Skin epidermis (tissue), 12 donors: ENCODE measurements around the gene DNAJB2.
"Not testable (repeated sequence)": the region's sequence is repeated elsewhere in the genome, so short reads cannot be mapped to it uniquely, and the experiment has no call there.

Experiments used
- H3K27ac ChIP-seq, 21 experiments: fragments of 200-600 bp; sonication (generic) in 11 of 21; one replicate each; pipeline ENCODE4 v1.5.0; 2020; ENCODE audit warnings: mild to moderate bottlenecking in 3 of 21, inconsistent platforms in 2 of 21, moderate library complexity in 2 of 21
- H3K4me3 ChIP-seq, 7 experiments: fragments of 200-600 bp; sonication (generic) in 2 of 7; one replicate each; pipeline ENCODE4 v1.5.0; 2020; ENCODE audit warnings: inconsistent platforms in 2 of 7, mild to moderate bottlenecking in 2 of 7, moderate library complexity in 1 of 7

Gene DNAJB2

DNA sequence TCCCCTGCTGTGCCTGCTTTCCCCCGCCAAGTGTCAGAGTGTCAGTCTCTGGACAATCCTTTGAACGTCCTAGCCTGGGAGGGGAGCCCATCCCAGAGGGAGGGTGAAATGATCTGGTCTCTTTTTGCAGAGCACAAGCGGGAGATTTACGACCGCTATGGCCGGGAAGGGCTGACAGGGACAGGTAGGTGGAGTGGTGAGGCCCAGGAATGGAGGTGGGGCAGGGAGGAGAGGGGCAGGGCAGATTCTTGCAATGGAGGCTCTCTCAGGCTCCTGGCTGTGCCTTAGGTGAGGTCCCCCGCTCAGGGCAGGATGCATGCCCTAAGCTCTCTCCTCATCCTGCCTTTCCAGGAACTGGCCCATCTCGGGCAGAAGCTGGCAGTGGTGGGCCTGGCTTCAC is 2.4 kb downstream of the DNAJB2 start:
- H3K27ac ChIP-seq: peak overlapping the region in 8 of 21 experiments; percentile 14 to 99 (median 97)
- H3K4me3 ChIP-seq: no peak overlapping the region

DNA sequence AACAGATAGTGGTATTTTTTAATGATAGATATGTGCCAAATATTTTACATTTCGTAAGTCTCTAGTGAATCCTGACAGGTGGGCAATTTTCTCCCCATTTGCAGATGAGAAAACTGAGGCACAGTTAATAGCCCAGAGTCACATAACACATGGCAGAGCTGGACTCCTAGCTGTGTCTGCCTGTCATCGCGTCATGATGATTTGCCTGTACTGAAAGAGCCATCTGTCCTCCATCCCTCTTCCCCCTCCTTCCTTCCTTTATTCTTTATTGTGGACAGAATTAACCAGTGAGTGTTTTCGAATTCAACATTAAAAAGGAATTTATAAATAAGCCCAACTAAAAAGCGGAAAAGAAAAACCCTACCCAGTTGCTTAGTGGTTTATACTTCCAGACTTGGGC is 3.2 kb downstream of the DNAJB2 start:
- H3K4me3 ChIP-seq: no peak overlapping the region
- peak overlapping the region in 7 of 21 experiments; percentile 41 to 98 (median 90) for H3K27ac ChIP-seq

DNA sequence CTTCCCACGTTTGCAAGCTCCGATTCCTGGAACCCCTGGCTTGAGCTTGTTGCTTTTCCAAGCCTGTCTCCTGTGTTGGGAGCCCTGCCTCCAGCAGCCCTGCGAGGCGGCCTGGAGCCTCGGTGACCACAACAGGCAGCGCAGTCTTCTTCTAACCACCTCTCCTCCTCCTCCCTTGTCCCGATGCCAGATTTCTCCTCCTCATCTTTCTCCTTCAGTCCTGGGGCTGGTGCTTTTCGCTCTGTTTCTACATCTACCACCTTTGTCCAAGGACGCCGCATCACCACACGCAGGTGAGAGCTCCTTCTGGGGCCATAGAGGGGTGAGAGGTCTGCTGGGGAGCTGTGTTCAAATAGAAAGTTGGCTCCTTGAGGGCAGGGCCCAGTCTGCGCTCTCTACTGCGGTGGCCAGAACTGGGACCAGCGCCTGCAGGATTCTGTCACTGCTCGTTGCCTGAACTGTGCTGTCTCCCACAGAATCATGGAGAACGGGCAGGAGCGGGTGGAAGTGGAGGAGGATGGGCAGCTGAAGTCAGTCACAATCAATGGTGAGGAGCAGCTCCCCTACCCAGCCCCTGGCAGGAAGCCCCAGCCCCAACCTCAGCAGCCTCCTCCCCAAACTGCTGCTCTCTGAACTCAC is 3.9 kb downstream of the DNAJB2 start:
- peak overlapping the region in 9 of 21 experiments; percentile 4 to 98 (median 52) for H3K27ac ChIP-seq
- H3K4me3 ChIP-seq: no peak overlapping the region

DNA sequence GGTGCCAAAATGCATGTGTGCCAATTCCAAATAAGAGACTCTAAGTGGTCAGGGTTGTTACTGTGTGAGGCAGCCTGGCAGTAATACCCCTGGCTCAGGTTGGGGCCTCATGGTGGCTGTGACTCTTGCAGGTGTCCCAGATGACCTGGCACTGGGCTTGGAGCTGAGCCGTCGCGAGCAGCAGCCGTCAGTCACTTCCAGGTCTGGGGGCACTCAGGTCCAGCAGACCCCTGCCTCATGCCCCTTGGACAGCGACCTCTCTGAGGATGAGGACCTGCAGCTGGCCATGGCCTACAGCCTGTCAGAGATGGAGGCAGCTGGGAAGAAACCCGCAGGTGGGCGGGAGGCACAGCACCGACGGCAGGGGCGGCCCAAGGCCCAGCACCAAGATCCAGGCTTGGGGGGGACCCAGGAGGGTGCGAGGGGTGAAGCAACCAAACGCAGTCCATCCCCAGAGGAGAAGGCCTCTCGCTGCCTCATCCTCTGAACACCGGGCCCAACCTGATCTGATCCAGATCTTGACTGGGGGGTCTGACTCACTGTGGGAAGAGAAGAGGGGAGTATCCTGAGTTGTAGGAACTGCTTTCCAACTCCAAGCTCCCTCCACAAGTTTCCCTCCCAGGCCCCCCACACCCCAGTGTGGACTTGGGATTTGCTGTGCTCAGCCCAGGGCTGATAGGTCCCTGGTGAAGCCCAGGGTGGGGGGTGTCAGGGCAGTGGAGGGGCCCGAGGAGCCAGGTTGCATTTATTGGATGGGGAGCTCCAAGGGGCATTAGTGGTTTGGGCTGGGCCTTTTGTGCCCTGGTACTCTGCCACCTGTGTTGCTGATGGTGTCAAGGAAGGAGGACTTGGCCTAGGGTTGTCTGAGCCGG is 5.6 kb downstream of the DNAJB2 start:
- H3K4me3 ChIP-seq: no peak overlapping the region
- H3K27ac ChIP-seq: peak overlapping the region in 17 of 21 experiments; percentile 6 to 90 (median 76)

DNA sequence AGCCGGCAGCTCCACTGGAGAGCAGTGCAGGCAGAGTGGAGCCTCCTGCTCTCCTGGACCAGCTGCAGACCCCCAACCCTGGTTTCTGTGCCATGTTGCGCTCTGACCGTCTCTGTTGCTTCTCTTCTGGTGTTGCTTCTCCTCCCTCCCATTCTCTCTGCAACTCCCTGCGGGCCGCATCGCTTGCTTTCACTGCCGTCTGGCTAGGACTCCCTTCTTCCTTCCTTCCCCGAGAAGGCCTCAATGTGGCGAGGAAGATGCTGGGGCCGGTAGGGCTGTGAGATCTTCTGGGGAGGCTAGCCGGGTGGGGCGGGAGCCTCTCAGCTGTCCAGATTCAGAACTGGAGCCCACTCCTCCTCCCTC is 6.2 kb downstream of the DNAJB2 start:
- Histone ChIP-seq H3K27ac (peak overlapping the region in 19 of 21 experiments; percentile 29 to 90 (median 75)), H3K4me3 (no peak overlapping the region)

DNA sequence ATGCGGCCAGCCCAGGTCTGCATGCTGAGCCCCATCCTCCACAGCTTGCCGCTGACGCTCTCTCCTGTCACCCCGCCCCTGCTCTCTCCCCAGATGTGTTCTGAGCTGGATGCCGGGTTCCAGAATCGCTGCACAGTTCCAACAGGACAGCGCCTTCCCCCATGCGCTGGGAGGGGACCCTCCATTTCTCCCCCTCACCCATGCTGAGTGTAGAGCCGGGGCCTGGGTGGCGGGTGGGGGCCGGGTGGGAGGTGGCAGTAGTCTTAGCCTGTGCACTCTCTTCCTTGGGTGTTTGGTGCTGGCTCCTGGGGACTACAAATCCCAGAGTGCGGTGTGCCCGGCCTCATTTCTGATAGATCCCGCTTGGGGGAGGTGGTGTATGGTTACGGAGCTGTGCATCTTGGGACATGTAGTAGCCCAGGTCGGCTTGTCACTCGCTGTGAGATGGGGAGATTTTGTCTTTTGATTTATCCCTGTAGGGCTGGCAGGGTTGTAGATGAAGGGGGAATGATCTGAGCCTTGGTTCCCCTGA is 6.8 kb downstream of the DNAJB2 start:
- peak overlapping the region in 19 of 21 experiments; percentile 29 to 90 (median 75) for H3K27ac ChIP-seq
- no peak overlapping the region for H3K4me3 ChIP-seq

DNA sequence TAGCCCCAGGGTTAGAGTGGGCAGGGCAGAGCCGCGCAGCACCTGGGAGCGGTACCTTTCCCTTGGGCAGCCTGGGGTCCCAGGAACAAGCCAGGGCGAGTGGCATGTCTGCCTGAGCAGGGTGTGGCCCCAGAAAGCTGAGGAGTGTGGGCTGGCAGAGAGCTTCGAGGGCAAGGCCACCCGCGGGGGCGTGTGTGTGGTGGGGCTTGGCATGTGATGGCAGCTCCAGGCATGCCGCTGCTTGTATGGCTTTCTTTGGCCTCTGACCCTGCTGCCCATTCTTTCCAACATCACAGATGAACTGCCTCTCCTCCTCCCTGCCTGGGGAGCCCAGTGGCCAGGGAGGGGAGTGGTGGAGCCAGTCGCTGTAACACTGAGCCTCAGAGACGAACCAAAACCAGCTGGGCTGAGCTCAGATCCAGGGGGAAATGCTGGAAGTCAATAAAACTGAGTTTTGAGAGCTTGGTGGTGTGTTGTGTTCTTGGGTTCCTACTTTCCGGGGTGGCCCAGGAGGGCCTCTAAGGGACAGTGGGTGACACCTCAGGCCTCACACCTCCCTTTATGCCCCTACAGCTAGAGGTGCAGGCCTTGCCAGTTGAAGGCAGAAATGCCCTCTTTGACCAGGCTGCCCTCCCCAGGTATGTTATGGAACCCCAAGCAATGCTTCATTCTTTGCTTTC is 7.4 kb downstream of the DNAJB2 start:
- Histone ChIP-seq H3K4me3 (no peak overlapping the region), H3K27ac (peak overlapping the region in 18 of 21 experiments; percentile 21 to 90 (median 76))

DNA sequence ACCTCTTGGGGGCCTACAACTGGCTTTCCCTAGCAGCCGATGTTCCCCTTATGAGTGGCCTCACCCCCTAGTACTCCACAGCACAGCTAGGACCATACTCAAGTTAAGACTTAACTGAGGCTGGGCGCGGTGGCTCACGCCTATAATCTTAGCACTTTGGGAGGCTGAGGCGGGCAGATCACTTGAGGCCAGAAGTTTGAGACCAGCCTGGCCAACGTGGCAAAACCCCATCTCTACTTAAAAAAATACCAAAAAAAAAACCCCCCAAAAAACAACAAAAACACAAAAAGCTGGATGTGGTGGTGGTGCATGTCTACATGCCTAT is 7.9 kb downstream of the DNAJB2 start:
- H3K27ac ChIP-seq: peak overlapping the region in 18 of 21 experiments; percentile 21 to 90 (median 76)
- not testable (repeated sequence) for H3K4me3 ChIP-seq

DNA sequence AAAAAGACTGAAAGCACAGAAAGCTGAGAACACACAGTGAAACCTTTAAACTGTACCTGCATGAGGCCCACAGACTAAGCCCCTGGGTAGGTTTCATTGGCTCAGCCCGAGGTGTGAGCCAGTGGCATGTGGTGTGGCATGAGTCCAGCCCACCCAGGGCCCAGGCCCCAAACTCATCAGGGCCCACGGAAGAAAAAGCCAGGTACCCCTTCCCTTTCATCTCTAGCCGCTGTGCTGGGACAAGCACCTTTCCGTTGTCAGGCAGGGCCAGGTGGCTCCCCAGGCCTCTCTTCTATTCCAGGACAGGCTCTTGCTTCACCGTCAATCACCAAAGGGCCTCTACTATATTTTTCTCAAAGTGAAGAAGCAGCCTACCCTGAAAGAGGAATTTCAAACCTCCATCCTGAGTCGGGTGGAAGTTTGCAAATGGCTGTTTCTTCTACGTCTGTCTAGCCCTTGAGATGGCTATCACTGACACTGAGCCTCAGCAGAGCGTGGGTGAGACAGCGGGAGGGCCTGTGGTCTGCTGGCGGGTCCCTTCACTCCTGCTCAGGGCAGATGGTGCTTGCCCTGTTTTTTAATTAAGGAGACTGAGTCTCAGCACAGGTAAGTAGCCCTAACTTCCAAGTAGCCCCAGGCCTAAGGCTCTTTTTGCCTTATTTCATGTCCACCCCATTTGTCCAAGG is 8.6 kb downstream of the DNAJB2 start:
- no peak overlapping the region for H3K4me3 ChIP-seq
- peak overlapping the region in 17 of 21 experiments; percentile 14 to 90 (median 74) for H3K27ac ChIP-seq

DNA sequence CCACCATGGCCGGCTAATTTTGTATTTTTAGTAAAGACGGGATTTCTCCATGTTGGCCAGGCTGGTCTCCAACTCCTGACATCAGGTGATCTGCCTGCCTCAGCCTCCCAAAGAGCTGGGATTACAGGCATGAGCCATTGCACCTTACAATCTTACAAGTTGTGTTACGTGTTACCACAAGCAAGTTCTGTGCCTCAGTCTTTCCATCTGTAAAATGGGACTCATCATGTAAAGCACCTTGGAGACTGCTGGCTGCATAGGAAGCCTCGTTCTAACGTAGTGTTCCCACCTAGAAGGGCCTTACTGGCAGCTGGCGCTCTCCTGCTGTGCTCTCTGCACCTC is 10.0 kb downstream of the DNAJB2 start:
- Histone ChIP-seq H3K27ac (peak overlapping the region in 17 of 21 experiments; percentile 9 to 90 (median 49)), H3K4me3 (no peak overlapping the region)

DNA sequence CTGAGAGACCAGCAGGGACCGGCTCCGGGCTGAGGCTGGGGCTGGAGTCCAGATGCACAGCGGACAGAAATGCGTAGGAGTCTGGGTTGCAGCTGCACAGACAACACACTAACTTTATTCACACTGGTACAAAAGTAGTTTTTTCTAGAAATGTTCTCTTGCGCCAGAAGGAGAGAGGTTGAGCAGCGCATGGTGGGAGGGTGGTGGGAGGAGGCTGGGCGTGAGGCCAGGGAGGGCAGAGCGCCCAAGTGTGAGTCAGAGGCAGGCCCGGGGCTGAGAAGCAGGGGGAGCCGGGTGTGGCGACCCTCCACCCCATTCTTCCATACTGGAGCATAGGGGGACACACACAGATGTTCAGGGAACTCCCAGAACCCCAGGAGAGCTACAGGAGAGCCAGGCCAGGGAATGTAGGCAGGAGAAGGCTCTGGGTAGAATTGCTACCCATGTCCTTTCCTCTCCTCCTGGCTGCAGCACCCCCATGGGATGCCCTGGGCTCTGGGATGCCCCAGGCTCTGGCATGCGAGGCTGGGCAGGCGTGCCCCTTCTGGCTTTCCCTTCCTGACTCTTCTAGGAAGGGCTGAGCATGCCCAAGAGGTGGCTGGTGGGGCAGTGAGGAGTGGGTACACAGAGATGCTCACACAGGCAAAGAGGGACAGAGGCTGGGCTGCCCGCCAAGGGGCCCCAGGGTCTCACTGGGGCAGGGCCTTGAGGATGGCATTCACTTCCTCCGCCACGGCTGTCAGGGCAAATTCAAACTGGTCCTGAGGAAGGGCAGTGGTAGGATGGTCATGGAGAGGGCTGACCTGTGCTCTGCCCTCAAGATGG is 10.6 kb downstream of the DNAJB2 start:
- Histone ChIP-seq H3K4me3 (no peak overlapping the region), H3K27ac (peak overlapping the region in 20 of 21 experiments; percentile 9 to 90 (median 48))

DNA sequence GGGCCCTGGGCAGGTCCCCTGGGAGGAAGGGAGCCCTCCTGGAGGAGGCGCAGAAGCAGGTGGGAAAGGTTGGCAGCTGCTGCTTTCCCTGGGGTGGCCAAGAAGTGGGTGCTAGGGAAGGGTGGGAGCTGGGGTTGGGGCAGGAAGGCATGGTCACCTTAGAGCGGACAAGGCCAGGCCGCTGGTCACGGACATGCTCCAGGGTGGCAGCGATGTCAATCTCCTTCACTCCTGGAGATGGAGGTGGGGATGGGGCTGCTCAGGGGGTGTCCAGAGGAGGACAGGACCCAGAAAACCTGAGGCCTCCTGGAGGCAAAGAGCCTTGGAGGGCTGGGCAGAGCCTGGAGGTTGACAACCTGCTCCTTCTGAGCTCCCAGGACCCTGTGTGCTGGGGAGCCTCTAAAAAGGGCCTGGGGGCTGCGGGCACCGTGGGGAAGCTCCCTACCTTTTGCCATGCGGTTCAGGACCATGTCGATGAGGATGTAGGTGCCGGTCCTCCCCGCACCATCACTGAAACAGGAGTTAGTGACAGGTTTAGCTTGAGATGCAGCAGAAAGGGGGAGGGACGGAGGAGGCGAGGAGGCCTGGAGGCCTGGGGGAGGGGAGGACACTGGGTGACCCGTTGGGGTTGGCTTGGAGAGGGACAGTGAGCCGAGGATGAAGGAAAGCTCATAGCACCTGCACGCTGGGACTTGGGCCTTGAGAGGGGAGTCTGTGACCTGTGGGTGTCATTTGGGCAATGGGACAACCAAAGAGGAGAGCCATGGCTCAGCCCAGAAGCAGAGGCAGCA is 11.4 kb downstream of the DNAJB2 start:
- no peak overlapping the region for H3K4me3 ChIP-seq
- H3K27ac ChIP-seq: peak overlapping the region in 15 of 21 experiments; percentile 9 to 90 (median 63)

DNA sequence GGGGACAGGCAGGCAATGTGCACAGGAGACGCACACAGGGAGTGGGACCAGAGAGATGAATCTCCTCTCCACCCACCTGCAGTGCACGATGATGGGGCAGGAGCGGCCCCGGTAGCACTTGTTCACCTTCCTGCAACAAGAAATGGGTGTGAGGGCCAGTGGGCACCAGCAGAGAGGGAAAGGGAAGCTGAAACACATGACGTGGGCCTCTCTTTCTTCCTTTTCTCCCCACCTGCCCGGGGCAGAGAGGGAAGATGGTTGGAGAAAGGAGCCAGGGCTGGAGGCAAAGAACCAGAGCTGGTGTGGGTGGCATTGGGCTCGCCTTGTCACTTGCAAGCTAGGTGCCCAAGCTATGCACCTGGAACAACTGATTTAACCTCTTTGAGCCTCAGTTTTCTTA is 12.2 kb downstream of the DNAJB2 start:
- Histone ChIP-seq H3K27ac (peak overlapping the region in 1 of 21 experiments; percentile 5), H3K4me3 (no peak overlapping the region)

DNA sequence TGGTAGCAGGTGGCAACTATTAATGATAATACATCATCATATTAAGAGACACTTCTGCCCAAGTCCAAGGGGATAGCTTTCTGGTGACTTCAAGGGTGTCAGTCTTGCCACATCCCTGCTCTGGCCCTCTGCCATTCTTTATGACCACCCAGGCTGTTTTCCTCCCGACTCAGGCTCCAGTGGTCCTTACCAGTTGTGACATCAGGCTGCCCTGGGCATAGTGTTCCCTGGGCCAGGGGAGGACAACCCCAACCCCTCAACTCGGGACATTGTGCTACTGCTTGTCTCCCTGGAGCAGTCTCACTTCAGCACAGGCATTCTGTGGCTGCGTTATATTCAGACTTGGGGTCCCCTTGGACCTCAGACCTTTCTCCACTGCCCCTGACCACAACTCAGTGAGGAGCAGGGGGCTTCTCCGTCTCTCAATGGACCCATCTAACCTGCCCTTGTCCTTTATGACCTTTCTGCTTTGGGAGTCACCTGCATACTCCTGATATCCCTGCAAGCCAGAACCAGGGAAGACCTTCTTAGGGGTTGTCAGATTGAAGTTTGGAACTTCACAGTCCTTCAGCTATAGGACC is 12.8 kb downstream of the DNAJB2 start:
- no peak overlapping the region for H3K4me3 ChIP-seq
- H3K27ac ChIP-seq: no peak overlapping the region

DNA sequence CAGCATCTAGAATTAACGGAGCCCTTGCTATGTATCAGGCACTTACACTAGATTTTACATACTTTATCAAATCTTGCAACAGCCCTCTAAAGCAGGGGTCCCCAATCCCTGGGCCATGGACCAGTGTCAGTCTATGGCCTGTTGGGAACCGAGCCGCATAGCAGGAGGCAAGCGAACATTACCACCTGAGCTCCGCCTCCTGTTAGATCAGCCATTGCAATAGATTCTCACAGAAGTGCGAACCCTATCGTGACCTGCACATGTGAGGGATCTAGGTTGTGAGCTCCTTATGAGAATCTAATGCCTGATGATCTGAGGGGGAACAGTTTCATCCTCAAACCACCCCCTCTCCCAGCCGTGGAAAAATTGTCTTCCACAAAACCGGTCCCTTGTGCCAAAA is 13.4 kb downstream of the DNAJB2 start:
- H3K27ac ChIP-seq: no peak overlapping the region
- H3K4me3 ChIP-seq: no peak overlapping the region

DNA sequence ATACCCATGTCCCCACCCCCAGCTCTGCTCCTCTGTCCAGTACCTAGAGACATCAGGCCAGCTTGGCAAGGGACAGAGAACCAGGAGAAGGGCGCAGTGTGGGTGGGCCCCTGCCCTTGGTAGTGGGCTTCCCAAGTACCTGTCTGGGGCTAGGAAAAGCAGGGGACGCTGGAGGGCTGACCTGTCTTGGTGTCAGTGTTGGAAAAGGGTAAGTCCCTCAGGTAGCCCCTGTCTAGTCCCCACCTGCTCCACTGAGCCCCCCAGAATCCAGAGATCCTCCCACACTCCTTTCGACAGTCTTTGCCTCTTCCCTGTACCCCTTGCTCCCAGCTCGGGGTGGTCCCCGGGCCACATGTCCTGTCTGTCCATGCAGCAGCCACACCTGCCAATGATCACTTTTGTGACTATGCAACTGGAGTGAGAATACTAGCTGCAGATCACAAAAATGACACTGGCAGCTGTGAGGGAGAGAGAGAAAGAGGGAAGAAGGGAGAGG is 14.6 kb downstream of the DNAJB2 start:
- H3K27ac ChIP-seq: no peak overlapping the region
- no peak overlapping the region for H3K4me3 ChIP-seq
